Thoracic aorta (tissue), 2 donors: ENCODE data around the gene ZC2HC1B. TPM values are rescaled to one million over a fixed set of nuclear protein-coding genes. Genes with fewer than 3 reads are reported as not detected.

Source experiments
- ATAC-seq: fragments of 150-250 bp; one replicate; pipeline ENCODE4 v1.8.0; 2017; ENCODE audit warnings: low read depth; ENCODE audit not compliant: insufficient number of reproducible peaks, low FRiP score
- DNase-seq: peaks from one replicate; pipeline ENCODE4 v3.0.0-alpha.2; 2020; ENCODE audit warnings: low spot score
- H3K27ac ChIP-seq, 2 donors: fragments of 200-600 bp; sonication (generic); 1 replicate in 1 of 2; 2 replicates in 1 of 2; pipeline ENCODE4 v1.5.1; 2016; ENCODE audit warnings: mild to moderate bottlenecking in 2 of 2, moderate library complexity in 2 of 2
- H3K27me3 ChIP-seq: fragments of 200-600 bp; sonication (generic); replicated peaks from 2 replicates; pipeline ENCODE4 v1.6.0; 2016; ENCODE audit warnings: mild to moderate bottlenecking; ENCODE audit not compliant: insufficient read depth
- H3K36me3 ChIP-seq: fragments of 200-600 bp; sonication (generic); one replicate; pipeline ENCODE4 v1.5.1; 2016
- H3K4me1 ChIP-seq, 2 donors: fragments of 200-600 bp; sonication (generic); 1 replicate in 1 of 2; 2 replicates in 1 of 2; pipeline versions ENCODE4 v1.5.1 to v1.6.0; 2016; ENCODE audit warnings: low read depth in 2 of 2, mild to moderate bottlenecking in 1 of 2; ENCODE audit not compliant: control insufficient read depth in 1 of 2
- H3K4me3 ChIP-seq: fragments of 200-600 bp; sonication (generic); 2 replicates; pipeline ENCODE4 v1.5.1; 2016; ENCODE audit warnings: mild to moderate bottlenecking
- H3K9me3 ChIP-seq: fragments of 200-600 bp; sonication (generic); 2 replicates; pipeline ENCODE4 v1.5.1; 2016
- CTCF ChIP-seq: fragments of 200-600 bp; sonication (generic); IDR thresholded peaks from one replicate; pipeline ENCODE4 v1.5.1; 2019; ENCODE audit warnings: antibody characterized with exemption
- total RNA-seq, 2 donors: library from RNA; depleted of rRNA; stranded (reverse); fragments of >200 nt; gene quantifications; one replicate each; pipeline versions ENCODE4 v1.1.0 to v1.2.3, GENCODE V29; 2016

The ZC2HC1B gene
- total RNA-seq, 2 donors from 2014 or later: not detected

GRCh38 chr6:143936778-143937667, 72.7 kb downstream of the ZC2HC1B start:
- Histone ChIP-seq H3K4me3 (no peak overlapping the region), H3K9me3 (no peaks in the 10 kb centered on the region), H3K27me3 (no peaks in the 10 kb centered on the region), H3K4me1 (no peaks in the 10 kb centered on the region), H3K36me3 (no peaks in the 10 kb centered on the region), H3K27ac (no peak overlapping the region)
- TF ChIP-seq CTCF: no peak
- DNase-seq (no peak), ATAC-seq (no peak)

GRCh38 chr6:143937668-143937970, 73.3 kb downstream of the ZC2HC1B start:
- Histone ChIP-seq H3K9me3 (no peaks in the 10 kb centered on the region), H3K36me3 (no peaks in the 10 kb centered on the region), H3K4me1 (no peaks in the 10 kb centered on the region), H3K27ac (no peak overlapping the region), H3K27me3 (no peaks in the 10 kb centered on the region), H3K4me3 (no peak overlapping the region)
- ATAC-seq (no peak), DNase-seq (no peak)
- no peak for TF ChIP-seq CTCF

- DNase-seq: no peak
- no peak overlapping the region for H3K4me3 ChIP-seq
- no peaks in the 10 kb centered on the region for H3K27me3 ChIP-seq
- no peak overlapping the region for H3K27ac ChIP-seq
- no peak for ATAC-seq
- H3K9me3 ChIP-seq: no peaks in the 10 kb centered on the region
- no peak for TF ChIP-seq CTCF
- H3K36me3 ChIP-seq: no peaks in the 10 kb centered on the region
- H3K4me1 ChIP-seq: no peaks in the 10 kb centered on the region
Observed at GRCh38 chr6:143939364-143939763, 75.1 kb downstream of the ZC2HC1B start.

- Histone ChIP-seq H3K27me3 (no peaks in the 10 kb centered on the region), H3K27ac (no peak overlapping the region), H3K36me3 (no peaks in the 10 kb centered on the region), H3K4me1 (no peaks in the 10 kb centered on the region), H3K9me3 (no peaks in the 10 kb centered on the region), H3K4me3 (no peak overlapping the region)
- TF ChIP-seq CTCF: peak; percentile 48
- DNase-seq: no peak
- ATAC-seq: no peak
Observed at GRCh38 chr6:143940011-143940597, 75.8 kb downstream of the ZC2HC1B start.

- no peaks in the 10 kb centered on the region for H3K9me3 ChIP-seq
- no peaks in the 10 kb centered on the region for H3K4me1 ChIP-seq
- TF ChIP-seq CTCF: peak; percentile 31
- H3K4me3 ChIP-seq: no peak overlapping the region
- H3K36me3 ChIP-seq: no peaks in the 10 kb centered on the region
- H3K27ac ChIP-seq: no peak overlapping the region
- ATAC-seq (no peak), DNase-seq (no peak)
- no peaks in the 10 kb centered on the region for H3K27me3 ChIP-seq
Observed at GRCh38 chr6:143941852-143942627, 77.8 kb downstream of the ZC2HC1B start.
